HG03457 (cell line): ENCODE measurements around the gene INF2.

Experiments
- ATAC-seq: cut with Tn5 transposase; IDR thresholded peaks from one replicate; pipeline ENCODE4 v1.9.1; 2021; ENCODE audit warnings: moderate number of reproducible peaks; ENCODE audit not compliant: unreplicated experiment

INF2 gene

GRCh38 chr14:104700747-104701217 lies 11.4 kb downstream of the INF2 start:
- ATAC-seq = no peak

- ATAC-seq = no peak
Observed at GRCh38 chr14:104701383-104702076, 12.1 kb downstream of the INF2 start.

- no peak for ATAC-seq
Observed at GRCh38 chr14:104702106-104702505, 12.7 kb downstream of the INF2 start.

- no peak for ATAC-seq
Observed at GRCh38 chr14:104702673-104703072, 13.3 kb downstream of the INF2 start.

GRCh38 chr14:104703269-104703668 lies 13.9 kb downstream of the INF2 start:
- ATAC-seq = no peak

GRCh38 chr14:104704252-104704651 lies 14.8 kb downstream of the INF2 start:
- no peak for ATAC-seq

GRCh38 chr14:104705340-104706047 lies 16.1 kb downstream of the INF2 start:
- no peak for ATAC-seq

- ATAC-seq = no peak
Observed at GRCh38 chr14:104706733-104707607, 17.6 kb downstream of the INF2 start.

GRCh38 chr14:104707608-104708595 lies 18.5 kb downstream of the INF2 start:
- ATAC-seq = no peak

GRCh38 chr14:104708606-104709268 lies 19.3 kb downstream of the INF2 start:
- no peak for ATAC-seq

GRCh38 chr14:104709387-104710039 lies 20.1 kb downstream of the INF2 start:
- no peak for ATAC-seq

- no peak for ATAC-seq
Observed at GRCh38 chr14:104710071-104710735, 20.8 kb downstream of the INF2 start.

- no peak for ATAC-seq
Observed at GRCh38 chr14:104712881-104713734, 23.7 kb downstream of the INF2 start.

- no peak for ATAC-seq
Observed at GRCh38 chr14:104714066-104714465, 24.6 kb downstream of the INF2 start.

- no peak for ATAC-seq
Observed at GRCh38 chr14:104714681-104715080, 25.3 kb downstream of the INF2 start.

GRCh38 chr14:104715416-104715815 lies 26.0 kb downstream of the INF2 start:
- no peak for ATAC-seq

- no peak for ATAC-seq
Observed at GRCh38 chr14:104715871-104716270, 26.5 kb downstream of the INF2 start.

- ATAC-seq = no peak
Observed at GRCh38 chr14:104717137-104717536, 27.7 kb downstream of the INF2 start.
